Nasal cavity respiratory epithelium epithelial cell of viscerocranial mucosa (primary cell): ENCODE data around the gene NTN5. TPM values are rescaled to one million over a fixed set of nuclear protein-coding genes. Genes with fewer than 3 reads are reported as not detected.

ENCODE experiments used
- total RNA-seq: library from RNA; depleted of rRNA; stranded (reverse); fragments of >200 nt; gene quantifications from 2 replicates; pipeline ENCODE4 v1.2.3, GENCODE V29; 2014

NTN5 gene
- total RNA-seq, result 0.14 TPM in 1 of 2 replicates, not detected in the other

GRCh38 chr19:48672994-48673393, at the start of gene NTN5:
NTN5 (minus strand) TSS chr19:48673017; CDS start chr19:48670986, 2,031 bp downstream.

GRCh38 chr19:48719263-48720171, 46.7 kb upstream of the NTN5 start, which contains the start of gene MAMSTR:
MAMSTR (minus strand) TSS chr19:48719725; CDS start chr19:48719031, 694 bp downstream.

DNA sequence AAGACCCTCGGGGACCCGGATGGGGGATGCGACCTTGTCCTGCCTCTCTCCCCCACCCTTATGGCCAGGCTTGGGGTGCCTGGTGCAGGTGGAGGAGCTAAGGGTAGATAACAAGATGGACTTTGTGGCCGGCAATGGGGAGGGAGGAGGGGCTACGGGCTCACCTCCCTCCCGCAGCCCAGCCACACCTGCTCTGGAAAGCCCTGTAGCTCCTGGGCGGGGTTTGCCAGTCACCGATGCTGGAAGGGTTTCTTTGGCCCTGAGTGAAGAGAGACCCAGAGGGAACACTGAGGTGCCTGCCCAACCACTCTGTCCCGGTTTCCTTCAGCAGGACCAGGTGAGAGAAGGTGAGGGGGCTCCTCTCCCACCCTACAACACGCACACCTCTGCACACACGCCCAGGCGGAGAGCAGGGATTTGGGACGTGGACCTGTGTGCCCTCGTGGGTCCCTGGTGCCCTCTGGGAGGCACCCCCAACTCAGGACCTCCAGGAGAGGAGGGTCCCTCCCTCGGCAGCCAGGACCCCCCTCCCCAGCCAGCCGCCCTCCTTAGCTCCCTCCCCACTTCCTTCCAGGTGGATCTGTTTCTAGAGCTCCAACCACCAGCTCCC, 23.0 kb upstream of the NTN5 start, which contains the start of gene FUT2:
Gene FUT2, plus strand, starts transcription at position 229 of the 610 bp plus-strand sequence. CDS start 6,986 bp downstream, outside the sequence.

DNA sequence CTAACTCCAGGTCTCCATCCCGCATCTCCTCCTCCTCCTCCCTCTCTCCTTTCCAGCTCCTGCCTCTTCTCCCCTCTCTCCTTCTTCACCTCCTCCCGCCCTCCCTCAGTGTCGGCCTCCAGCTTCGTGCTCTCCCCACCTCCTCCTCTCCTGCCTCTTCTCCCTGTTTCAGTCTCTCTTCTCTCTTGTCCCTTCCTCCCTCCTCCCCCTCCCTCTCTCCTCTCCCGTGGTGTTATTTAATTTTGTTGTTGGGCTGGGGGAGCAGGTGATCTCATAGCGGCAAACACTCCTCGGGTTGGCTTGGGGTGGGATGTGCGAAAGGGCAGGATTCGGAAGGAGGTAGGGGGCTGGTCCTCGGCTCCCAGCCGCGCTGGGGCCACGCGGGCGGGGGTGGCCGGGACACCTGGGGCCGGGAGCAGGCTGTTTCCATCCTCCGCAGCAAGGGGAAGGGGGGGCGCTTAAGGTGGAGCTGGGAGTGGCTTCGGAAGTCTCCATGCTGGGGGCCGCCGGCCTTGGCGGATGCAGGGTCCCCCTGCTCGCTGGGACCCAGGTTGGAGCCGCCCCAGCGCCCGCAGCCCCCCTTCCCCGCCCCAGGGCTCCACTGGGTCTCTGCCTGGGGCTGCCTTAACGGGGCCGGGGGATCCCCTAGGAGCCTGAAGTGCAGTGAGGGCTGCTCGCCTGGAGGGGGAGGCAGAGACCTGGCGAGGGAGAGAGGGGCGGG, 26.7 kb downstream of the NTN5 start, which contains the start of gene CA11:
Gene CA11, minus strand, starts transcription at position 187 of the 721 bp plus-strand sequence. CDS start 555 bp downstream, outside the sequence.

DNA sequence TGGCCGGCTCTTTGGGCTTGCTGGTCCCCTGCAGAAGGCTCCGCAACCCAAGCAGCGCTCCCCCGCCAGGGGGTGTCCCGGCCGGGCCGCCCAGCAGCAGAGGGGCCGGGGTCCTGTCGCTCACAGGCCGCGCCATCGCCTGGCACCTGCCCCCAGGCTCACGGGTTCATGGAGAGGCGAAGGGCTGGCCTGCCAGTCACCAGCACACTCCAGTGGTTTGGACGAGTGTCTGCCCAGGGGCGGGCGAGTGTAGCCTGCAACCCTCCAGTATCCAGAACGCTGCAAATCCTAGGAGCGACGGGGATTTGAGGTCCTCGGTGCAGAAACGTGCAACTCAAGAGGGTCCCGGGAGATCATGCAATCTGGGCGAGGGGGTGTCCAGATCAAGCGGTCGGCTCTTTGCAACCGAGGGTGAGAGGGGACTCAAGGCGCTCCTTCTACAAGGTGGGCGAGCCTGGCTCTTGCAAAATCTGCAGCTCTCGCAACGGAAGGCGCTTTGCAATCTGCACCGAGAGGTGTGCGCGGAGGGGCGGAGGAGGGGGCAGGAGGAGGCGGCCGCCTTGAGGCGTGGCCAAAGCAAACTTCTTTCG, 35.9 kb downstream of the NTN5 start, which contains the start of gene DBP:
Gene DBP, minus strand, starts transcription at position 521 of the 590 bp plus-strand sequence. Its CDS starts 385 bp downstream, at position 136.

GRCh38 chr19:48618916-48619691, 53.7 kb downstream of the NTN5 start, which contains the start of the genes RPL18 and SPHK2:
RPL18 (minus strand) TSS chr19:48619178; CDS start chr19:48619143, 35 bp downstream.
SPHK2 (plus strand) TSS chr19:48619506; CDS start chr19:48620515, 1,009 bp downstream.

GRCh38 chr19:48614436-48615230, 58.2 kb downstream of the NTN5 start, which contains the start of gene FAM83E:
FAM83E (minus strand) TSS chr19:48615076; CDS start chr19:48613372, 1,704 bp downstream.

Other genes starting within 250 kb of the NTN5 start
- 28.7 and 53.7 TPM in 2 replicates for gene GRWD1, start 227.0 kb downstream of the NTN5 start, total RNA-seq
- 1.4 and 4.5 TPM in 2 replicates for gene KCNJ14, start 217.4 kb downstream of the NTN5 start, total RNA-seq
- 25.6 and 35.5 TPM in 2 replicates for gene CYTH2, start 203.6 kb downstream of the NTN5 start, total RNA-seq
- gene LMTK3, start 161.2 kb downstream of the NTN5 start, total RNA-seq, result 1.0 and 3.6 TPM in 2 replicates
- 7.8 and 9.9 TPM in 2 replicates for gene SULT2B1, start 120.8 kb downstream of the NTN5 start, total RNA-seq
- 0.21 TPM in 1 of 2 replicates, not detected in the other for gene SPACA4, start 66.3 kb downstream of the NTN5 start, total RNA-seq
- 17.0 and 25.6 TPM in 2 replicates for gene FAM83E, start 57.9 kb downstream of the NTN5 start, total RNA-seq
- gene RPL18, start 53.8 kb downstream of the NTN5 start, total RNA-seq, result 1,268 and 2,578 TPM in 2 replicates
- 4.3 and 5.5 TPM in 2 replicates for gene SPHK2, start 53.5 kb downstream of the NTN5 start, total RNA-seq
- gene DBP, start 35.6 kb downstream of the NTN5 start, total RNA-seq, result 5.5 and 12.2 TPM in 2 replicates
- gene CA11, start 26.8 kb downstream of the NTN5 start, total RNA-seq, result 2.4 and 4.8 TPM in 2 replicates
- 5.1 and 46.3 TPM in 2 replicates for gene FUT2, start 23.0 kb upstream of the NTN5 start, total RNA-seq
- 0.34 and 0.57 TPM in 2 replicates for gene MAMSTR, start 46.7 kb upstream of the NTN5 start, total RNA-seq
- 0.71 and 1.4 TPM in 2 replicates for gene RASIP1, start 67.6 kb upstream of the NTN5 start, total RNA-seq
- gene IZUMO1, start 73.9 kb upstream of the NTN5 start, total RNA-seq, result 0.36 and 0.68 TPM in 2 replicates
- gene FUT1, start 79.6 kb upstream of the NTN5 start, total RNA-seq, result 16.3 and 30.4 TPM in 2 replicates
- 0.21 and 0.34 TPM in 2 replicates for gene FGF21, start 82.5 kb upstream of the NTN5 start, total RNA-seq
- gene BCAT2, start 138.0 kb upstream of the NTN5 start, total RNA-seq, result 21.9 and 27.1 TPM in 2 replicates
- 2.9 and 5.1 TPM in 2 replicates for gene HSD17B14, start 163.5 kb upstream of the NTN5 start, total RNA-seq
- gene PLEKHA4, start 195.6 kb upstream of the NTN5 start, total RNA-seq, result 1.0 and 4.2 TPM in 2 replicates
- gene PPP1R15A, start 199.4 kb upstream of the NTN5 start, total RNA-seq, result 194 and 385 TPM in 2 replicates
- gene TULP2, start 225.7 kb upstream of the NTN5 start, total RNA-seq, result 0.34 TPM in 1 of 2 replicates, not detected in the other
- 98.8 and 207 TPM in 2 replicates for gene NUCB1, start 227.3 kb upstream of the NTN5 start, total RNA-seq